SKM-1 treated with dmso at 0.1 percent for 144 hours (cell line): ENCODE results near the gene PRR29.
"Not testable (repeated sequence)": the region's sequence is repeated elsewhere in the genome, so short reads cannot be mapped to it uniquely, and the experiment has no call there.

Source experiments
- DNase-seq: peaks from one replicate; lab custom pipeline; 2025; ENCODE audit not compliant: unreplicated experiment; lab: John Stamatoyannopoulos, UW

PRR29 gene

DNA sequence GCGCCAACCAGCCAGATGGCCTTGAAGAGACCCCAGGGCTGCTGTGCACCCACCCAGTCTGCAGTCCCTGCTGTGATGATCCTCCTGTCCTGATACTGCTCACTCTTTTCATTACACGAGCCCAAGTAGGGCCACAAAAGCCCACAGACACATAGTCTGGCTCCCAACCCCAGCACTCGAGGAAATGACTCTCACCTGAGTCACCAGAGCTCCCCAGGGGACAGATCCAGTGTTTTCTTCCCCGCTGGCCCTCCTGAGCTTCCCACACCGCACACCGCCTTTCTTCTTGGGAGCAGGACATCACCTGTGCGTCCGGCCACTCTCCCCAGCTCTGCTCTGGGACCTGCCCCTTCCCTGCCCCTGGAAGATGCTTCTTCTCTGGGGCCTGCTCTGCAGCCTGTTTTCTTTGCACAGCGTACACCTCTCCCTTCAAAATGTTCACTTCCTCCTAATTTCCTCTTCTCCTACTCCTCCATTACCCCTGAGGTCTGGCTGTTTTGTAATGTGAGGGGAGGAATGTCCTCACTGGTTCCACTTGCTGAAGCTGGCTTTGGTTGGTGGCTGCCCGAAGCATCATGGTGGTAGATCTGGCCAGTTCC lies 23.5 kb upstream of the PRR29 start:
- peak; percentile 26 for DNase-seq

DNA sequence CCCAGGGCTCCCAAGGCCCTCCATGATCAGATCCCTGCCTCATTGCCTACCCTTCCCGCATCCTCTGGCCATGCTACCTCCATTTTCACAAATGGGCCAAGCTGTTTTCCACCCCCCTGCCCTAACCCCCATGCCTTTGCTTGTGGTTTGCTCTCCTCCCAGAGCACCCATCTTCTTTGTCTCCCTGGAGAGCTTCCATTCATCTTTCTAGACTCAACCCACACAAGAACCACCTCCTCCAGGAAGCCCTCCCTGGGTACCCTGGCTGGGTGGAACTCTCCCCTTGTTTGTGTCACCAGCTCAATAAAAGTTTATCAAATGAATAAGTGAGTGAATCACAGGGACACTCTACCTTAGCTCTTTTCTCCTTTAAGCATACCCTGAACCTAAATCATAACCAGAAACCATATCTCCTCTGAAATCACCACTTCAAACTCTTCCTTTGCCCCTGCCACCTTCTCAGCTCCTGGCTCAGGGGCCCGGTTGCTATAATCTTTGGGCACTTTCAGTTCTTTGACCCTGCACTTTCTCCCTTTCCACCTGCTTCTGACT lies 22.5 kb upstream of the PRR29 start:
- DNase-seq, result no peak

- DNase-seq, result no peak
These were observed 21.4 kb upstream of the PRR29 start for GRCh38 chr17:63976702-63977101.

DNA sequence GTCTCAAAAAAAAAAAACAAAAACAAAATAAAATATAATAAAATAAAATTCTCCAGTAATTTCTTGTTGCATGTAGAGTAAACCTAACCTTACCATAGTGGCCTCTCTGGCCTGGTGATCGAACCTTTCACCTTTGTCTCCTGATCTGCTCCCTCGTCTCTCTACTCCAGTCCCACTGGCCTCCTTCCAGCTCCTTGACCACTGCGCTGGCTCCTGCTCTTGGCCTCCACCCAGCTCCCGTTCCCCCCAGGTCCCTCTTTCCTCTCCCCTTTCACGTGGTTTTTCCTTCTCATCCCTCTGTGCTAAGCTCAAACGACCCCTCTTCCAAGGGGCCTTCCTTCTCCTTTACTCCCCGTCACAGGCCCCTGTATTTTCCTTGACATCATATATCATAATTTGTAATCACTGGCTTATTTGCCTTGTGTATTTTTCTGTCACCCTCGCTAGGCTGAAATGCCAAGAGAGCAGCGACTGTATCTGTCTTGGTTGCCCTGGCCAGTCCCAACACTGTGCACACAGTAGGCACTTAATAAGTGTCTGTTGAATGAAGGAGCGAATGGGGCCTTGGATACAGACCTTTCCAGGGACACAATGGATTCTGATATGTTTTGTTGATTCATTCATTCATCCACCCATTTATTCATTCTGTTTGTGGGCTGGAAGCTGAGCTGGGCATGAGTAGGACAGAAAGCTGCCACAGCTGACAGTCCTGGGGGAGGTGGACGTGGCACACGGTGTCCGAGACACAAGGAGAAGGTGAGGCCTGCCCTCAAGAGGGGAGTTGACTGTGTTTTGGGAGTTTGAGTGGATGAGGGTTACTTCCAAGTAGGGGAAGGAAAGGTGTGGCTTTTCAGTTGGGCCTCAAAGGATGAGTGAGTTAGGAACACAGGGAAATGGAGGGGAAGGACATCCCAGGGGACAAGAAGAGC lies 19.6 kb upstream of the PRR29 start:
- no peak for DNase-seq

GRCh38 chr17:63982641-63983040 lies 15.5 kb upstream of the PRR29 start:
- not testable (repeated sequence) for DNase-seq

DNA sequence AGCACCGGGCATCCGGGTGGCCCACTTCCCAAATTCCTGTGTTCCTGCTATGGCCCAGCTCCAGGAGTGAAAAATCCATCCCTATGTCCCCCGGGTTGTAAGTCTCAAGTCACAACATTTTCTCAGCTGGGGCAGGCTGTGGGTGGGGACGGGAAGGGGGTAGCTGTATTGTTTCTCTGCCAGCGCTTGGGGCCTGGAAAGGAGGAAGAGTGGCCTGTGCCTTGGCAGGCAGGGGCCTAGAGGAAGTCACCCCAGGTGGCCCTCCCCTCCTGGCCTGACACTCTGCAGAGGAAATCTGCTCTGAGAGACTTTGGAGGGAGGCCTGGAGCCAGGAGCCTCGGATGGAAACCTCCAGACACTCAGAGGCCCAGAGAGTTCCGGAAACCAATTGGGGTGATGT lies 14.8 kb upstream of the PRR29 start:
- peak; percentile 21 for DNase-seq

GRCh38 chr17:63984236-63984635 lies 13.9 kb upstream of the PRR29 start:
- DNase-seq, result no peak

- no peak for DNase-seq
These were observed 13.3 kb upstream of the PRR29 start for GRCh38 chr17:63984651-63985386.

GRCh38 chr17:63985387-63986140 lies 12.6 kb upstream of the PRR29 start:
- DNase-seq, result no peak

GRCh38 chr17:63986821-63987220 lies 11.3 kb upstream of the PRR29 start:
- no peak for DNase-seq

DNA sequence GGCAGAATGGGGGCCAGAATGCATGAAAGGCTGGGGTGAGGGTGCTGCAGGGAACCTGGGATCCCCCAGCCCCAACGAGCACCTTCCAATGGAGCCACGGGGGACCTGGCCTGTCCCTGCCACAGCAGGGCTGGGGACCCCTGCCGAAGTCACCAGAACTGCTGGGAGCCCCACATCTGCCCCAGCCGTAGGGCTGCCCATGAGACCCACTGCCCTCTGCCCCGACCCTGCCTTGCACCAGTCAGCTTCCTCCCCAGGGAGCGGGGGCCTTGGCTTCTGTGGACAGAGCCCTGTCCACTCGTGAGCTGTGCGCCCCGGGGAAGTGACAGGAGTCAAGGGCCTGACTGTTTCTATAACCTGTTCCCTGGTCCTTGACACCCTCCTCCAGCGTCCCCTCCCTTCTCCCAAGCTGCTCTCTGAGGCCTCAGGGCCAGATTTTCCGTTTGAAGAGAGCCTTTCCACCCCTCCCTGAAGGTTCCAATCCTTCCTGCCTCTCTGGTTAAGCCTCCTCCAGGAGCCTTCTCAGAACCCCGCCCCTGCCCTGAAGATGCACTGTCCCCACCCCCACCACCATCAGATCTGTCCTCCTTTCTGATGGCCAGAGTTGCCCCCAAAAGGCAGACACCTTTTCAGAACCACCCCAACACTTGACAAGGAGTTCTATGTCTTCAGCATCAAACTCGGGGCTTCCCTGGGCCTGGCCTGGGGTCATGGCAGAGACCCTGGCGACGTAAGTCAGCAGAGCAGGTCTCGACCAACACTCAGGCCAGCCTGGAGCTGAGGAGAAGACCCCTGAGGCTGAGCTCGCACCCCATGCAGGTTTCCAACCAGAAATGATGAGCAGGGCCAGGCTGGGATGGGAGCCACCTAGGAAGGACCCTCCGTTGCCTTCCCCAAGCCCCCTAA lies 10.7 kb upstream of the PRR29 start:
- DNase-seq, result no peak

DNA sequence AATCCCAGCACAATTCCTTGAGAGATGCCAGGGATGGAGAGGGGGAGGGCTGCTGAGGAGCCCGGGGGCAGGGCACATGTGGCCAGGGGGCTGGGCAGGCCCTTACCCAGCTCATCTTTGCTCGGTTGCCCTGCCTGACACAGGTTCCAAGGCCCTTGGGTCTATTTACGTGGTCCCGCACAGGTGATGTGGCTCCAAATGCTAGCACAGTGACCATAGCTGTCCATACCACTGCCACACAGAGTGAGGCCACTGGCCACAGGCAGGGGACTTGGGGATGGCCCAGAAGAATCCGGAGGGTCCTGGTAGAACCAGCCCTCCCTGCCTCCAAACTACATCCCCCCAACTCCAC lies 10.0 kb upstream of the PRR29 start:
- no peak for DNase-seq

DNA sequence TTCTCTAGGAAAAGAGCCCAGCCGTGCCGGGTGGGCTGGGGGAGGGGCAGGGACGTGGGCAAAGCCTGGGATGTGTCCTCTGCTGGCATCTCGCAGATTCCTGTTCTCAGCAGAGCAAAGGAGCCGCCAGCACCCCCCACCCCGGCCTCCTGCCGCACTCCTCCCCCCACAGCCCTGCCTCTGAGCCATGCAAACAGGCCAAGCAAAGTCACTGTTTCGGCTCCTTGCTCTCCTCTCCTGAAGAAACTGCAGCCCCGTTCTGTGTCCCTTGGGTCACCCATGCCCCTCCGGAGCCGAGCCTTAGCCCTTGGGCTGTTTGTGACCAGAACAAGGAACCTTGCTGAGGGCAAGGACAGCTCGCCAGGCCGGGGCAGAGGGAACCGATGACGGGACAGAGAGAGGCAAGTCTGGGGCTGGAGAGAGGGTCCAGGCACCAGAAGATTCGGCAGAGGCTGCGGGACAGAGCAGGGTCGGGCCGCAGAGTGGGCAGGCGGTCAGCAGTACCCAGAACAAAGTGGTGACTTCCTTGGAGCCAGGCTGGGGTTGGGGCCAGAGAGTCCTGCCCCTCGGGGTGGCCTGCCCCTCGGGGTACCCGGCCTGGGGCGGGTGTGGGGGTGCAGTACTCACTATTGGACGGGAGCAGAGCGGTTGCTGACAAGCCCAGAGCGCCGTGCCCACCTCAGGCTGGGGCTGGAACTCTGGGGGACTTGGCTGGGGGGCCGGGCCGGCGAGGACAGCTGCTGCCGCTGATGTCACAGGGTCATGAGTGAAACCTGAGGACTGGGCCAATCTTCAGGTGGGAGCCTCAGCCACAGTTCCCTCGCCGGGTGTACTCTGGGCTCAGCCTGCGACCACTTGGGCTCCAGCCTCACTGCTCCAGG lies 9.2 kb upstream of the PRR29 start:
- no peak for DNase-seq

DNA sequence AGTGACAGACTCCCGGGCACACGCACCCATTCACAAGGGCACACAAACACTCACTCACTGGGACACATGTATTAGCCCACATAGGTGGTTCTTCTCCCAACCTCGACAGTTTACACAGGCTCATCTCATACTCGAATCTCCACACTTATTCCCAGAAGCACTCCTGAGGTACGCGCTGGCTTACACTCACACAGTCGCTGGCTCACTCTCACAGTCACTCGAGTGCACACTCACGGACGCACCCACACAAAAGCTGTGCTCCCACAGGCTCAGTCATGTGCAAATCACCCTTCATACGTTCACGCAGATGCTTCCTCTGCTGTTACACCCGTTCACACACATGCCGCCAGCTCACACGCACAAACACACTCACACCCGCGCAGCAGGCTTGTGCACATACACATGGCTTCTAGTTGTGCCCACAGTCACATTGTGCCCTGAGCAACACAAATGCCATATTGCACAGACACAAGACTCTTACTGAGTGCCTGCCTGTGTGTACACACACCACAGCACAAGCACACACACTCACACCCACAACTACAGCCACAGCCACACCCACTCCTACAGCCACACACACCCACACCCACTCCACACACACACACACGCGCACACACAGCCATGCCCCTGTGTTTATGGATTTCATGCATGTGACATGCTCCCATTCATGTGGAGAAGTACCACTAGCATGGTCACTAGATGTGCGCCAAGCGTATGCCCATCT lies 8.4 kb upstream of the PRR29 start:
- no peak for DNase-seq

DNA sequence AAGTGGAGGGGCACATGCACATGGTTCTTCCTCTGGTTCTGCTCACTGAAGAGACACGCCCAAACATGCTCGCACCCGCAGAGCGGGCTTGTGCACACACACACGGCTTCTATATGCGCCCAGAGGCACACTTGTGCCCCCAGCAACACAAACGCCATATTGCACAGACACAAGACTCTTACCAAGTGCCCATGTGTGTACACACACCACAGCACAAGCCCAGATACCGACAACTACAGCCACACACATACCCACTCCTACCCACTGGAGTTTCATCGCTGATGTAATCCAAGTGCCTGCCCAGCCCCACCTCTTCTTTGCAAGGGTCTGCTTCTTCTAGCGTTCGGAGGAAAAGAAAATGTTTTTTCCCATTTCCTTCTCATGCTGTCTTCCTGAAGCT lies 6.5 kb upstream of the PRR29 start:
- no peak for DNase-seq

- no peak for DNase-seq
These were observed 4.7 kb upstream of the PRR29 start for GRCh38 chr17:63993368-63993985.

GRCh38 chr17:63995626-63996025 lies 2.5 kb upstream of the PRR29 start:
- no peak for DNase-seq
